ENCODE results near the gene AGPAT1. TPM values are rescaled to one million over a fixed set of nuclear protein-coding genes. Genes with fewer than 3 reads are reported as not detected.
A peak's percentile ranks its signal among the peaks of the same experiment; 100 is the strongest.

The AGPAT1 gene
- total RNA-seq, 1 donor from 2014 or later = 43.0 TPM

GRCh38 chr6:32171234-32171633 lies 4.7 kb downstream of the AGPAT1 start:
- no peaks in the 10 kb centered on the region for H3K27me3 ChIP-seq (ENCODE audit: low read depth)
- H3K9me3 ChIP-seq (replicated peaks) = no peaks in the 10 kb centered on the region
- DNase-seq = no peak
- H3K36me3 ChIP-seq = peaks cover 41% of the 10 kb centered on the region
- intact Hi-C loops (cut with micrococcal nuclease) = no loop called here
- H3K4me1 ChIP-seq = peaks cover 23% of the 10 kb centered on the region
- TF ChIP-seq CTCF (IDR thresholded peaks at IDR 0.05; ENCODE audit: borderline replicate concordance) = no peak
- no peak overlapping the region for H3K4me3 ChIP-seq
- no peak overlapping the region for H3K27ac ChIP-seq (replicated peaks)

- no peak for DNase-seq
- Histone ChIP-seq H3K27ac (replicated peaks) (no peak overlapping the region), H3K4me3 (no peak overlapping the region), H3K36me3 (peaks cover 50% of the 10 kb centered on the region), H3K27me3 (ENCODE audit: low read depth) (no peaks in the 10 kb centered on the region), H3K4me1 (peaks cover 15% of the 10 kb centered on the region), H3K9me3 (replicated peaks) (no peaks in the 10 kb centered on the region)
- intact Hi-C loops (cut with micrococcal nuclease) = no loop called here
- no peak for TF ChIP-seq CTCF (IDR thresholded peaks at IDR 0.05; ENCODE audit: borderline replicate concordance)
Measured at GRCh38 chr6:32170294-32170693, 5.6 kb downstream of the AGPAT1 start.

- no peak for DNase-seq
- Histone ChIP-seq H3K9me3 (replicated peaks) (no peaks in the 10 kb centered on the region), H3K27me3 (ENCODE audit: low read depth) (no peaks in the 10 kb centered on the region), H3K27ac (replicated peaks) (no peak overlapping the region), H3K36me3 (peaks cover 50% of the 10 kb centered on the region), H3K4me1 (peaks cover 4% of the 10 kb centered on the region), H3K4me3 (no peak overlapping the region)
- TF ChIP-seq CTCF (IDR thresholded peaks at IDR 0.05; ENCODE audit: borderline replicate concordance) = no peak
- intact Hi-C loops (cut with micrococcal nuclease) = no loop called here
Measured at GRCh38 chr6:32168807-32169591, 6.9 kb downstream of the AGPAT1 start.

- H3K27ac ChIP-seq (replicated peaks) = peak overlapping the region; percentile 15
- peaks cover 50% of the 10 kb centered on the region for H3K36me3 ChIP-seq
- DNase-seq = no peak
- peaks cover 2% of the 10 kb centered on the region for H3K4me1 ChIP-seq
- H3K9me3 ChIP-seq (replicated peaks) = no peaks in the 10 kb centered on the region
- no peak for TF ChIP-seq CTCF (IDR thresholded peaks at IDR 0.05; ENCODE audit: borderline replicate concordance)
- intact Hi-C loops (cut with micrococcal nuclease) = no loop called here
- no peak overlapping the region for H3K4me3 ChIP-seq
- no peaks in the 10 kb centered on the region for H3K27me3 ChIP-seq (ENCODE audit: low read depth)
Measured at GRCh38 chr6:32168350-32168749, 7.5 kb downstream of the AGPAT1 start.

- Histone ChIP-seq H3K27me3 (ENCODE audit: low read depth) (no peaks in the 10 kb centered on the region), H3K4me1 (peaks cover 4% of the 10 kb centered on the region), H3K9me3 (replicated peaks) (no peaks in the 10 kb centered on the region), H3K27ac (replicated peaks) (peak overlapping the region; percentile 15), H3K36me3 (peaks cover 56% of the 10 kb centered on the region), H3K4me3 (no peak overlapping the region)
- intact Hi-C loops (cut with micrococcal nuclease) = no loop called here
- no peak for TF ChIP-seq CTCF (IDR thresholded peaks at IDR 0.05; ENCODE audit: borderline replicate concordance)
- no peak for DNase-seq
Measured at GRCh38 chr6:32167761-32168262, 8.1 kb downstream of the AGPAT1 start.
